AG04450 (cell line): Measurements from ENCODE around the gene MUC22. TPM values are rescaled to one million over a fixed set of nuclear protein-coding genes. Genes with fewer than 3 reads are reported as not detected.

Experiments
- CTCF ChIA-PET: fragments of 300-600, 350-600 bp; formaldehyde crosslinking; extraction: SDS; loops from one replicate; lab custom pipeline; 2022; ENCODE audit warnings: antibody characterized with exemption, inconsistent platforms; lab: Charles Lee
- POLR2A ChIA-PET: fragments of 350-600 bp; formaldehyde crosslinking; extraction: SDS; loops from one replicate; lab custom pipeline; 2021; ENCODE audit warnings: antibody characterized with exemption, inconsistent platforms; lab: Yijun Ruan, JAX
- DNase-seq: peaks from one replicate; pipeline ENCODE4 v3.0.0-alpha.2; 2011; ENCODE audit warnings: low read depth, low spot score
- H3K27ac ChIP-seq: one replicate; pipeline ENCODE4 v1.5.1; 2012; ENCODE audit warnings: low read depth, low read length, control low read depth
- H3K27me3 ChIP-seq: one replicate; pipeline ENCODE4 v1.6.0; 2012; ENCODE audit warnings: low read length; ENCODE audit not compliant: control insufficient read depth, insufficient read depth
- H3K4me3 ChIP-seq: 2 replicates; pipeline ENCODE4 v1.5.1; 2011; ENCODE audit warnings: mild to moderate bottlenecking, low read depth, low read length, control low read depth
- H3K9me3 ChIP-seq: 2 replicates; pipeline ENCODE4 v1.5.1; 2012; ENCODE audit warnings: low read length; ENCODE audit not compliant: control insufficient read depth, insufficient read depth
- polyA plus RNA-seq: library from polyadenylated mRNA; depleted of rRNA; stranded (reverse); fragments of >200 nt; gene quantifications from 2 replicates; pipeline ENCODE4 v1.2.3, GENCODE V29; 2011
- TF ChIP-seq, protein P1 (sequence below): IDR thresholded peaks from 2 replicates; pipeline ENCODE4 v1.5.1; 2011; ENCODE audit warnings: low read depth, low read length, control low read depth, inconsistent platforms

Gene MUC22
- polyA plus RNA-seq, 1 experiment = not detected

DNA sequence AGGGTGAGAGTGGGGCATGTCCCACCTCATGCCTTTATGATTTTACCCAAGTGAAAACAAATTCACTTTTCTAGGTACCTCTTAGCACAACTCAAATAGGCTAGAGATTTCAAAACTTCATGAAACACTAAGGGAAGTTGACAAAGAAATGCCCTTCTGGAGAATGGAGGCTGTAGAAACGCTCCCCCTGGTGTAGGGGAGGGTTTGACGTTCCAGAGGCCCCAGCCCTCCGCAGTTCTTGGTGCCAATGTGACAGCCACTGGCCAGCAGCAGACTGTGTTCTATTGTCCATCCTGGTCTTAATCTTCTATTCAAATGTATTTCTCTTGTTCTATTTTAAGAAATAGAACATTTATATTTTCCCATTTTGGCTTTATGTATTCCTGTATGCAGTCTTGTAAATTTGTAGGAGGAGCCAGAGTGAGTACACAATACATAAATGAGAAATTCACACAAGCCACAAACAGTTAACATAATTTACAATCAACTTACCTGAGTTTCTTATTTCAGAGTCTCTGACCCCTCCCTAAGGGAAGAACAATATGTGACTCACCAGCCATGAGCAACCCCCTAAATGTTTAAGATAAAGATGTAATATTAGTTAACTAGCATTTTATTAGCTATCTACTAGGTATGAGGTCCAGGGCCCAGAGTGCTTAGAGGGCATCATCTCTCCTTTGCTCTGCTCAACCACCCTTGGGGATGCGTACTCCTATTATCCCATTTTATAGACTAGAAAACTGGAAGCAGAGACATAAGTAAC is 35.6 kb upstream of the MUC22 start:
- no peak for DNase-seq
- H3K4me3 ChIP-seq = no peak overlapping the region
- H3K27ac ChIP-seq = no peak overlapping the region
- no peaks in the 10 kb centered on the region for H3K9me3 ChIP-seq
- ChIA-PET CTCF (interaction anchor here (0.8 kb wide), 1 partner anchor 113 kb away, joined by 6 read pairs; no protein-coding TSS in a partner anchor), POLR2A (no interaction called here)
- TF ChIP-seq, protein P1, sequence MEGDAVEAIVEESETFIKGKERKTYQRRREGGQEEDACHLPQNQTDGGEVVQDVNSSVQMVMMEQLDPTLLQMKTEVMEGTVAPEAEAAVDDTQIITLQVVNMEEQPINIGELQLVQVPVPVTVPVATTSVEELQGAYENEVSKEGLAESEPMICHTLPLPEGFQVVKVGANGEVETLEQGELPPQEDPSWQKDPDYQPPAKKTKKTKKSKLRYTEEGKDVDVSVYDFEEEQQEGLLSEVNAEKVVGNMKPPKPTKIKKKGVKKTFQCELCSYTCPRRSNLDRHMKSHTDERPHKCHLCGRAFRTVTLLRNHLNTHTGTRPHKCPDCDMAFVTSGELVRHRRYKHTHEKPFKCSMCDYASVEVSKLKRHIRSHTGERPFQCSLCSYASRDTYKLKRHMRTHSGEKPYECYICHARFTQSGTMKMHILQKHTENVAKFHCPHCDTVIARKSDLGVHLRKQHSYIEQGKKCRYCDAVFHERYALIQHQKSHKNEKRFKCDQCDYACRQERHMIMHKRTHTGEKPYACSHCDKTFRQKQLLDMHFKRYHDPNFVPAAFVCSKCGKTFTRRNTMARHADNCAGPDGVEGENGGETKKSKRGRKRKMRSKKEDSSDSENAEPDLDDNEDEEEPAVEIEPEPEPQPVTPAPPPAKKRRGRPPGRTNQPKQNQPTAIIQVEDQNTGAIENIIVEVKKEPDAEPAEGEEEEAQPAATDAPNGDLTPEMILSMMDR = no peak
- H3K27me3 ChIP-seq = peaks cover 19% of the 10 kb centered on the region

DNA sequence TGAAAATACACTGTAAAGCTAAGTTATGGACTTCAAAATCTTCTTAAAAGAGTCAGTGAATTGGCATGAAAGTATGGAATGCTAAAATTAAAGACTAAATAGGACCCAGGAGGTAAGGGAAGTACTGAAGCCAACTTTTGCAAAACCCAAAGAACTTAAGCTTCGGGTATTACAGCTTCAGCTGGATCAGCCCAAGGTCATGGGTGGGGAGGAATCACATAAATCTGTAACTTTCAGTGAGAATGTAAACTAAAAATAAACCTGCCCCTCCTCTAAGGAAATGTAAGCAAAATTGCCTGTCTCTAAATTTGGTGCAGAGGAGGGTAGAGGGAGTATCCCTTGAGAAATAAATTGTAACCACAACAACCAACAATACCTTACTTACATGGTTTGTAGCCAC is 31.1 kb upstream of the MUC22 start:
- CTCF ChIA-PET = no interaction called here
- H3K9me3 ChIP-seq = no peaks in the 10 kb centered on the region
- no peak overlapping the region for H3K4me3 ChIP-seq
- no peak for DNase-seq
- H3K27me3 ChIP-seq = peaks cover 3% of the 10 kb centered on the region
- H3K27ac ChIP-seq = no peak overlapping the region
- TF ChIP-seq, protein P1 = no peak
- POLR2A ChIA-PET = no interaction called here

DNA sequence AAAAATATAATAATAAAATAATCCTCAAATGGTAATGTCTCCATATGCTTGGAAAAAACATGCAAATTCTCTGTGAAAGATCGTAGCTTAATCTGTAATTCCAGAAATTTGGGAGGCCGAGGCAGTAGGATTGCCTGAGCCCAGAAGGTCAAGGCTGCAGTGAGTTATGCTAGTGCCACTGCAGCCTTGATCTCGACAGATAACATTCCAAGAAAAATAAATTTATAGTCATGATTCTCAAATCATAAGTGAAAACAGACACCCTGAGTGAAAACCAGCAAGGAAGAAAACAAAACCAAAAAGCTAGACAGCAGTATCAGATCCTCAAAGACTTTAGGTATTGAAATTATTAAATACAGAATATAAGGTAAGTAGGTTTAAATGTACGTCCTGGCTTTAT is 30.6 kb upstream of the MUC22 start:
- CTCF ChIA-PET = no interaction called here
- Histone ChIP-seq H3K4me3 (no peak overlapping the region), H3K27ac (no peak overlapping the region), H3K27me3 (peaks cover 3% of the 10 kb centered on the region), H3K9me3 (no peaks in the 10 kb centered on the region)
- DNase-seq = no peak
- TF ChIP-seq, protein P1 = no peak
- POLR2A ChIA-PET = no interaction called here

DNA sequence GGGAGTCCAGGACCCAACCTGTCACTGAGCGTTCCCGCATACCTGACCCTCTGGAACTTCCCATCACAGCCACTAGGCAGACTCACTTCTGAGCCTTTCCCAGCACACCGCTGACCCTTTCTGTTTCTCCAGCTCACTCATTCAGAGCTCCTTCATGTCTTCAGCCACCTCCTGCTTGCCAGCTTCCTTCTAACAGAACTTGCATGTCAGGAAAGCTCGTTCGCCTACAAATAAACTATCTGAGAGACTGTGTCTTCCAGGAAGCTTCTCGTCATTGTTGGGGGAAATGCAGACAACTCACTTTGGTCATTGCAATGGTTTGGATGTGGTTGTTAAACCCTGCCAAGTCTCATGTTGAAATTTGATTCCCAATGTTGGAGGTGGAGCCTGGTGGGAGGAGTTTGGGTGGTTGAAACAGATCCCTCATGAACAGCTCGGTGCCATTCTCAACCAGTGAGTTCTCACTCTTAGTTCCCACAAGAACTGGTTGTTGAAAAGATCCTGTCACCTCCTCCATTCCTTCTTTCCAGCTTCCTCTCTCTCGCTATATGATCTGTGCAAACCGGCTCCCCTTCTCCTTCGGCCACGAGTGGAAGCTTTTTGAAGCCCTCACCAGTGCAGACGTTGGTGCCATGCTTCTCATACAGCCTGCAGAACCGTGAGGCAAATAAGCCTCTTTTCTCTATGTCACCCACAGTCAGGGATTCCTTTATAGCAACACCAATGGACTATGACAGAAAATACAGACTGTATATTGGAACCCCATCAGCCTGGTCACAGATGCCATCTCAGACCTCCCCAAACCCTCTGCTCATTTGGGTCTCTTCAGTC is 28.1 kb upstream of the MUC22 start:
- Histone ChIP-seq H3K27me3 (no peaks in the 10 kb centered on the region), H3K4me3 (peak overlapping the region; percentile 47), H3K9me3 (no peaks in the 10 kb centered on the region), H3K27ac (peak overlapping the region; percentile 33)
- TF ChIP-seq, protein P1 = peak; percentile 39
- ChIA-PET CTCF (interaction anchor here (0.9 to 1.7 kb wide), 5 partner anchors 39 to 105 kb away, joined by 3 to 11 read pairs (median 3); partner anchors contain the start of gene VARS2), POLR2A (interaction anchor here (0.6 kb wide), 1 partner anchor 40 kb away, joined by 6 read pairs; no protein-coding TSS in a partner anchor)
- peak; percentile 39 for DNase-seq
